Erythroblast (primary cell): ENCODE results near the gene PPP1R37.

Experiments
- DNase-seq, 2 experiments: peaks; one replicate each; lab custom pipeline; 2025; lab: John Stamatoyannopoulos, UW
- GATA1 ChIP-seq: IDR thresholded peaks from 2 replicates; pipeline ENCODE4 v1.6.1; 2011; ENCODE audit warnings: low read depth, mild to moderate bottlenecking, control low read depth, low read length, moderate library complexity
- POLR2A ChIP-seq: IDR thresholded peaks from 2 replicates; pipeline ENCODE4 v1.6.1; 2011; ENCODE audit warnings: mild to moderate bottlenecking, low read length

PPP1R37 gene

DNA sequence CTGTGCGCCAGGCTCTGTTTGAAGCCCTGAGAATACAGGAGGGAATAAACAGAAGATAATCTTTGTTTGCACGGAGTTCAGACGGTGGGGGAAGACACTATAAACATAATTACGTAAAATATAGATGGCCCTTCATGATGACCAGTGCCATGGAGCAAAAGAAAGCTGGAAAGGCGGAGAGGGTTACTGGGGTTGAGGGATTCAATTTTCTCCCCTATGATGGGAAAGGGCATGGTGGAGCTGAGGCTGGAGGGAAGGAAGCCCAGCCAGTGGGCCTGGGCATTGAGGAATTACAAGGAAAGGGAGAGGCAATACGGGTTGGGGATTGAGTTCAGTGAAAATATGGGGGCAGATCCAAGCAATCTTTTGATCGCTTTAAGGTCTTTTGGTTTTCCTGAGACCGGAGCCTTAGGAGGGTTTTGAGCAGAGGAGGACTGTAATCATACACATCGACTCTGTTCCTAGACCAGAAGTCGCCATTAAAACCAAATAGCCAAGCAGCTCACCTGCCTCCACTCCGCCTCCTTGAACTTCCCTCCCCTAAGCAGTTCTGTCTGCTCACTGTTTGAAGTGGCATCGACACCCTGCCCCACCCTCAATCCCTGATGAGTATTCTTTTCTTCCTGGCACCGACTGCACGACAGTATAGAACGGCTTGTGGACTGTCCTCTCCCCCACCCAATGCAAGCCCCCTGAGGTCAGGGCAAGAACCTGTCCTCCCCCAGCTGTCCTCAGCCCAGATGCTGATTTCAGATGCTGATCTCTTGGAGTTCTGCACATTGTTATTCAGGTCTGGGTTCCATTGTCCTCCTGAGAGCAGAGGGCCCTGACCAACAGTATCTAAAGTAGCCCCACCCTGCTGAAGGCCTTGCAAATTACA, 15.9 kb upstream of the PPP1R37 start:
- no peak for TF ChIP-seq POLR2A
- TF ChIP-seq GATA1, result no peak
- peak in 1 of 2 experiments; percentile 41 for DNase-seq

DNA sequence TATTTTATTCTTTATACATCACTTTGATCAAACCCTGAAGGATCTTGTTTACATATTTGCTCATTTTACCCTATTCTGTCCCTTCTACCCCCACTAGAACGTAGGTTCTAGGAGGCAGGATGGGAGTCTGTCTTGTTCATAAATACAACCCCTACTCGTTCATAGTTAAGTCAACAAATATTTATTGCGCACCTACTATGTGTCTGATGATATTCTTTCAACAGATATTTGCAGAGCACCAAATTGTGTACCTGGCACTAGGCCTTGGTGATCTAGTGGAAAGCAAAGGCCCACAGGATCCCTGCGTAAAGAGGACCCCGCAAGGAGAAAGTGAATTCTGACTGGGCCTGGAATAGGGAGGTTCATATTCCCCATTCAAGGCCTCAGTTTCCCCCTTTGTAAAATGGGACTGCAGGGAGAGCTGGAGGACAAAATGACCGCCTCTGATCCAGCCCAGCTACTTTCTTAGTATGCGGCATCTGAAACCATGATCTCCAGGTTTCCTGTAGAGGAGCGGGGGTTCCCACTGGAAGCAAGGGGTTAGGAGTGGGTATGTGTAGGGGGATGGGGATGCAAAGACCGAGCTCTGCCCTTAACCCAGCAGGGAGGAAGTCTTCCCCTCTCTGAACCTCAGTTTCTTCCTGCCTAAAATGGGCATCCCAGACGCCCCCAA, 14.5 kb upstream of the PPP1R37 start:
- no peak for DNase-seq
- TF ChIP-seq GATA1 (no peak), POLR2A (no peak)

DNA sequence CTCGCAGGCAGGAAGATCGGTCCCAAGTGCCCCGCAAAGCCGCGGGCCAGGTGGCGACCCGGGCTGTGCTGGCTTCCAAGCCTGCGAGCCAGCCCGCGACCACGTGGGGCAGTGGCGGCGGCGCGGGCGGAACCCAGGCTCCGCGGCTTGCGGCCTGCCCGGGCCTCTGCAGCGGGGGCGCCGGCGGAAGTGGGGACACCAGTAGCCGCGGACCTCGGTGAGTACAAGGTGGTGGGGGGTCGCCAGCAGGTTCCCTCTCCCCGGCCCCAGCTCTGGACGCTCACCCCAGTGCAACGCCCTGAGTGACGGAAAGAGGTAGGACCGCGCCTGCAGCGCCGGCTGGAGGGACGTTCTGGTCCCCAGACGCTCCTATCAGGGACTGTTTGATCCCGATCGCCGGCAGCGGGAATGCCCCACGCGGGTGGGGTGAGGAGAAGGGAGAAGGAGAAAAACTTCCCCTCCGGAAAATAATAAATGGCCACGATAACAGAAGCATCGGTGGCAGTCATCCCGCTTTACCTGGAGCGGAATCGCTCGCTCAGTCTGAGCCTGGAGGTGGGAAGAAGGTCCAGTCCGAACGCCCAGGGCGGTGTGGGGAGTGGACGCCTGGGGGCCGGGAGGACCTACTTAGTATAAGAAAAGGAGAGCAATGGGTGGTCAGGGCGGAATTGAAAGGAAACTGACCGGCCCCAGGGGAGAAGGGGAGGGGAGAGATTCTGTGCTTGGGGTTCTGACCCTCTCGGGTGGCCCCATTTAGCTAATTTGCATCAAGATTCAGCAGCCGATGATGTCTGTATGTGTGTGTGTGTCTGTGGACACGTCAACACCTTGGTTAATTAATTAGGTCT, 13.7 kb upstream of the PPP1R37 start, which contains the start of gene GEMIN7:
Gene GEMIN7 (plus strand): TSS at position 198 of the 848 bp plus-strand sequence. CDS start 10,855 bp downstream, outside the sequence.
- peak; percentile 90 to 91 for DNase-seq
- peak; percentile 70 for TF ChIP-seq POLR2A
- TF ChIP-seq GATA1, result no peak

DNA sequence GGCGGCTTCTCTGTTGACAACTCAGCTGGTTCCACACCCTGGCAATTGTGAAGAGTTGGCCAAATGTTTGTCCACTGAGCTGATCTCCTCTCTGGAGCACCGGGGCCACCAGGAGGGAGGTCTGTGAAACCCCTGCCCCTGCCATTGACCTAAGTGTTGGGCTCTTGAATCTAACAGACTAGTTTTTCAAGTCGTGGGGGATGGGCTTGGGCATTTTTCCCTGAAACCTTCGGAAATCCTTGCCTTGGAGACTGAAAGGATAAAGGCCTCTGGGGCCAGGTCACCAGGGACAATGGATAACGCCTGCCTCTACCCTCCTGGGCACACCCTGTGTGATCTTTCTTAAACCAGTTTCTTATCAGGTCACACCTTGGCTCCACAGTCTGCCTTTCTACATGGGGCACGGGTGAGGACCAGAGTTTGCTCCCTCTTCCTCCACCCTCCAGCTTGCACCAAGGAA, 13.0 kb upstream of the PPP1R37 start:
- TF ChIP-seq GATA1 (no peak), POLR2A (no peak)
- DNase-seq, result peak; percentile 65 to 83

DNA sequence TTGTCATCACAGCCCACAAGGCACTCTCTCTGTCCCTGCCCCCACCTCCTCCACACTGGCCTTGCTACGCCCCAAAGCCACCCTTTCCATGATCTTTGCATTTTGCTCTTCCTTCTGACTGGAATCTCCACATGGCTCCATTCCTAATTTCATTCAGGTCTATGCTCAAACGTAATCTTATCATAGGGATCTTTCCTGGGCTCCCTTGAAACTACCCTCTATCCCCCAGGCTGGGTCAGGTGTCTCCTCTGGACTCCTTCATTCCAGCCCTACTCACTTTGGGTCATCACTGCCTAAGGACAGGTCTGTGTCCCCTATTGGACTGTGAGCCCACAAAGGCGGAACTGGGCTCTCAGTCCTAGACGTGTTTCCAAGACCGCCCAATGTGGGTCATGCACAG, 10.8 kb upstream of the PPP1R37 start:
- TF ChIP-seq GATA1, result no peak
- TF ChIP-seq POLR2A, result no peak
- DNase-seq, result no peak

DNA sequence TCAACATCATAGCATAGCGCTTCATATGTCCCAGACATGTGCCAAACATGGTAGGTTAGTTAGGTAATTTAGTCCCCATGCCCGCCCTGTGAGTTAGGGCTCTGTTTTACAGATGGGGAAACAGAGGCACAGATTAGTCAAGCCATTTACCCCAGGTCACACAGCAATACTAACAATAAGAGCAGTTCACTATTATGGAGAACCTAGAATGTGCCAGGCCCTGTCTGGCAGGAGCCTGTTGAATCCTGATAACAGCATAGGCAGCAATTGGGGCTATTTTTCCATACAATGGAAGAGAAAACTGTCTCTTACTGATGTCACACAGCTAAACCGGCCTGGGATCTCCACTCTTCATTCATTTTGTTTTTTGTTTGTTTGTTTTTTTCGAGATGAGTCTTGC, 6.5 kb upstream of the PPP1R37 start:
- TF ChIP-seq POLR2A, result no peak
- no peak for TF ChIP-seq GATA1
- peak in 1 of 2 experiments; percentile 16 for DNase-seq

DNA sequence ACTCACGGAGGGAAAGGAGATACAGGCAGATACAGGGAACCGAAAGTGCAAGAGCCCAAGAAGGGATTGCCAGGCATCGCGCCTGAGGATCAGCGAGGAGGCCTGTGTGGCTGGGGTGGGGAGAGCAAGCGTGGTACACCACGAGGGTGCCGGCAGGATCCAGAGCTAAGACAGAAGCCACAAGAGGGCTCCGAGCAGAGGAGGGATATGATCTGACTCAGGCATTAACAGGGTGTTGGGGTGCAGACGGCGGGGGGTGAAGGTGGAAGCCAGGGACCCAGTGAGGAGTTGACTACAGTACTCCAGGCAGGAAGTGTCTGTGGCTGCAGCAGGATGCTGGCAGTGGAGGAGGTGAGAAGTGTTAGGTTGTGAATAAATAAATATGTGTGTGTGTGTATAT, 5.4 kb upstream of the PPP1R37 start:
- TF ChIP-seq GATA1 (no peak), POLR2A (no peak)
- no peak for DNase-seq

DNA sequence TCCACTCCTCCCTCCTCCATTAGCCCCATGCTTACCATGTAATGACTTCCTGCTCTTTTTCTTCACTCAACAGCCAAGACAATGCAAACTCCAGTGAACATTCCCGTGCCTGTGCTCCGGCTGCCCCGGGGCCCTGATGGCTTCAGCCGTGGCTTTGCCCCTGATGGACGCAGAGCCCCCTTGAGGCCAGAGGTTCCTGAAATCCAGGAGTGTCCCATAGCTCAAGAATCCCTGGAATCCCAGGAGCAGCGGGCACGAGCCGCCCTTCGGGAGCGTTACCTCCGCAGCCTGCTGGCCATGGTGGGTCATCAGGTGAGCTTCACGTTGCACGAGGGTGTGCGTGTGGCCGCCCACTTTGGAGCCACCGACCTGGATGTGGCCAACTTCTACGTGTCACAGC, 2.9 kb upstream of the PPP1R37 start:
- DNase-seq, result no peak
- TF ChIP-seq POLR2A, result no peak
- TF ChIP-seq GATA1, result no peak

DNA sequence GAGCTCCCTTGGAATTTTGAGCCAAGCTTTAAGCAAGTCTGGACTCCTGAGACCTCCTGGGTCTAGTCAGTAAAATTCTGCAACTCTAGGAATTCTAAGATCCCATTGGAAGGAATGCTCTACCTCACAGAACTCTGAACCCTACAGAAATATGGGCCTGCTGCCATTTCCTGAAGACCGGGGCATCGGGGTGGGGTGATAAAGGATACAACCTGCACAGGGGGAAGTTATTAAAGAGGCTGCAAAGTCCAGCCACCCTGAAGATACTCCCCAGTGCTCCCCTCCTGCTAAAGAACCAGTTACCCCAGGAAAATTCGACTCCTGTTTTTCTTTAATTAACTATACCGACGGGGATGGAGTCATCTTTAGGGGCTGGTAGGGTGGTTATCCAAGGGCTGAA, 2.4 kb upstream of the PPP1R37 start:
- DNase-seq, result no peak
- TF ChIP-seq GATA1 (no peak), POLR2A (no peak)

DNA sequence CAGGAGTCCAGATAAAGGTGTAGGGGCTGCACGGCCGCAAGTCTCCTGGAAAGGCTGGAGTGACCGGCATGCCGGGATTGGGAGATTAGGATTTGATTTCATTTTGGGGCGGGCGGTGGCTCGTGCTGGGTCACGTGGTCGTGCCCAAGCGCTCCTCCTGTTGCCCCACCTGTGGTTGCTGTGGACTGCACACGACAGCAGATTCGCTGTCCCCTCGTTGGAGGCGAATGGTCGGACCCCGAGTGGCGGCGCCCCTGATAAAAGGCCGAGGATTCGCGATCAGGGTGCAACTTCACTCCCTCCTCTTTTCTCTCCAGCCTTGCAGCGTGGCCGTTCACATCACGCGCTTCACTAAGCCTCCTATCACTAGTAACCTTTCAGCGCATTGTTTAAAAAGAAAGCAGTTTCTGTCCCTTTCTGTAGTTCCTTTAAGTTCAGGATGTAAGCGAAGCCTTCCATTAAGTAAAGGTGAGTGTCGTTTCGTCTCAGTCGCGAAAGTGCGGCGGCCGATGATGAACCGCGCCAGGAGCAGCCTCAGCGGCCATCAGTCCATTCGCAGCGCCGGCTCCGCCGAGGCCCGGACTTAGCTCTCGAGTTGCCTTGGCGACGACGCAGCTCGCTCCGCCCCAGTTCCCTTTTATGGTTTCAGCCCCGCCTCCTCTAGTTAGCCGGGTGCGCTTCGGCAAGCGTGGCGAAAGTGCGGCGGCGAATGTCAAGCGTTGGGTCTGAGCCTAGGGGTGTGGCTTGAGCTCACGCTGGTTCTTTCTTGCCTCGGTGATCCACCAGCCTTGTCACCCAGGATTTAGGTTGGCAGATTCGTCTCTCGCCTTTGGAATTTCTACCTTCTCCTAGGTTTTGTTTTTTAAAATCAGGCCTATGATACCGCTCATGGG, 1.7 kb upstream of the PPP1R37 start:
- TF ChIP-seq GATA1, result no peak
- peak; percentile 66 for TF ChIP-seq POLR2A
- peak; percentile 99 to 100 for DNase-seq

DNA sequence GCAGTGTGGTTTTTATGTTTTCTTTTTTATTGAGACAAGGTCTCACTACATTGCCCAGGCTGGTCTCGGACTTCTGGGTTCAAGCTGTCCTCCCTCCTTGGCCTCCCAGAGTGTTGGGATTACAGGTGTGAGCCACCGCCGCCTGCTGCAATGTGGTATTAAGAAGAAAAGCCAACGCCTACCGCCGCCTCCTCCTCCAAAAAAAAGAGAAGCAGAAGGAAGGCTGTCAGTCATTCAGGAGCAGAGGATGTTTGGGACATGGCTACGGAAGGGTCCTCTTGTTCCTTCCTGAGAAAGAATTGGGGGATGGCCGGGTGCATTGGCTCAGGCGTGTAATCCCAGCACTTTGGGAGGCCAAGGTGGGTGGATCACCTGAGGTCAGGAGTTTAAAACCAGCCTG, 1.2 kb downstream of the PPP1R37 start:
- TF ChIP-seq GATA1, result no peak
- no peak for TF ChIP-seq POLR2A
- DNase-seq, result no peak

DNA sequence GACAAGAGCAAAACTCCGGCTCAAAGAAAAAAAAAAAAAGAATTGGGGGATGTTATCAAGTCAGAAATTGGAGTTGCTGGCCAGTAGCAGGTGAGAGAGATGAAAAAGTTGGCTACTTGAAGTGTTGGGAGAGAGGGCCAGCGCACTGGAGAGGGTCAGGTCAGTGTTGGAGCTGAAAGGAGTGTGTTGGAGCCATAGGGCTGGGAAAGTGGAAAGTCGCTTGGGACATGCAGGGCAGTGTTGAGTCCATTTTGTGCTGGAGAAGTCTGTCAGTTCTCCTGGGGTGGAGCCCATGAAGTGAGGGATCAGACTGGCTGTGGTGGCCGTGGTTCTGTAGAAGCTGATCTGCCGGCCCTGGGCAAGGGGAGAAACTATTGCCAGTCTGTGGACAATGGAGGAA, 1.7 kb downstream of the PPP1R37 start:
- no peak for DNase-seq
- no peak for TF ChIP-seq GATA1
- no peak for TF ChIP-seq POLR2A
